DMS 273 (cell line): Measurements from ENCODE around the gene LTK.

ENCODE experiments used
- DNase-seq: peaks from one replicate; lab custom pipeline; 2025; ENCODE audit not compliant: unreplicated experiment; lab: John Stamatoyannopoulos, UW

LTK gene

GRCh38 chr15:41513506-41514227, at the start of gene LTK:
Gene LTK (minus strand): TSS chr15:41513827. CDS start chr15:41513709, 118 bp downstream.
- no peak for DNase-seq

- peak; percentile 21 for DNase-seq
These were observed 49.2 kb upstream of the LTK start for GRCh38 chr15:41562784-41563198.

GRCh38 chr15:41562244-41562643, 48.6 kb upstream of the LTK start:
- DNase-seq: no peak

- peak; percentile 51 for DNase-seq
These were observed 48.1 kb upstream of the LTK start for GRCh38 chr15:41561777-41562145.

GRCh38 chr15:41561104-41561776, 47.6 kb upstream of the LTK start:
- peak; percentile 52 for DNase-seq

- DNase-seq: peak; percentile 78
These were observed 46.9 kb upstream of the LTK start for GRCh38 chr15:41560572-41560874.

GRCh38 chr15:41559239-41559782, 45.7 kb upstream of the LTK start:
- DNase-seq: peak; percentile 48

- peak; percentile 86 for DNase-seq
These were observed 45.0 kb upstream of the LTK start, which contains the start of gene TYRO3 for GRCh38 chr15:41558400-41559238. Gene TYRO3 (plus strand): TSS chr15:41559212. CDS start chr15:41559258, 46 bp downstream.

GRCh38 chr15:41557673-41558399, 44.2 kb upstream of the LTK start:
- DNase-seq: peak; percentile 90

GRCh38 chr15:41556677-41557076, 43.0 kb upstream of the LTK start:
- DNase-seq: no peak

GRCh38 chr15:41554915-41555314, 41.3 kb upstream of the LTK start:
- no peak for DNase-seq

GRCh38 chr15:41554343-41554742, 40.7 kb upstream of the LTK start:
- no peak for DNase-seq

- no peak for DNase-seq
These were observed 40.1 kb upstream of the LTK start for GRCh38 chr15:41553731-41554130.

- no peak for DNase-seq
These were observed 36.6 kb upstream of the LTK start for GRCh38 chr15:41550066-41550775.

- no peak for DNase-seq
These were observed 33.5 kb upstream of the LTK start for GRCh38 chr15:41546851-41547786.

GRCh38 chr15:41545218-41545617, 31.6 kb upstream of the LTK start:
- DNase-seq: no peak

GRCh38 chr15:41544650-41545015, 31.0 kb upstream of the LTK start:
- no peak for DNase-seq

- DNase-seq: no peak
These were observed 29.9 kb upstream of the LTK start for GRCh38 chr15:41543521-41543870.

- no peak for DNase-seq
These were observed 23.2 kb upstream of the LTK start for GRCh38 chr15:41536866-41537265.
